H1 (cell line): ENCODE measurements around the gene SMPDL3B. TPM values are rescaled to one million over a fixed set of nuclear protein-coding genes. Genes with fewer than 3 reads are reported as not detected.

Experiments
- CTCF ChIA-PET: fragments of 300-600 bp; sonication (Branson Sonifier 250); formaldehyde crosslinking; loops from one replicate; lab custom pipeline; 2021; ENCODE audit not compliant: partially characterized antibody; lab: Charles Lee
- POLR2A ChIA-PET: fragments of 300-600 bp; sonication (Branson Sonifier 250); formaldehyde crosslinking; loops from one replicate; lab custom pipeline; 2021; ENCODE audit warnings: inconsistent platforms; ENCODE audit not compliant: partially characterized antibody; lab: Charles Lee
- DNase-seq, 2 experiments: peaks; one replicate each; pipeline versions ENCODE4 v3.0.0 to v3.0.0-alpha.2; 2010 to 2022; ENCODE audit warnings: low spot score in 2 of 2, low read depth in 1 of 2, mixed read lengths in 1 of 2
- FAIRE-seq: peaks from 2 replicates; lab custom pipeline; 2011; peaks lifted over from hg19 to GRCh38; lab: Jason Lieb, UNC
- H2AFZ ChIP-seq: 2 replicates; pipeline ENCODE4 v1.8.1; 2012; ENCODE audit warnings: low read length, inconsistent platforms
- H2AK5ac ChIP-seq: 2 replicates; pipeline ENCODE4 v1.6.1; 2013; ENCODE audit warnings: low read depth, low read length
- H2BK120ac ChIP-seq: replicated peaks from 2 replicates; pipeline ENCODE3; 2013; ENCODE audit warnings: low read depth, low read length, inconsistent platforms
- H2BK12ac ChIP-seq: 2 replicates; pipeline ENCODE4 v1.6.1; 2013; ENCODE audit warnings: low read depth, low read length
- H2BK15ac ChIP-seq: 2 replicates; pipeline ENCODE4 v1.6.1; 2013; ENCODE audit warnings: low read length
- H2BK20ac ChIP-seq: 2 replicates; pipeline ENCODE4 v1.6.1; 2013; ENCODE audit warnings: low read length
- H2BK5ac ChIP-seq: 2 replicates; pipeline ENCODE4 v1.6.1; 2013; ENCODE audit warnings: low read depth, low read length
- H3K14ac ChIP-seq: 2 replicates; pipeline ENCODE4 v1.6.1; 2013; ENCODE audit warnings: inconsistent platforms; ENCODE audit not compliant: insufficient read length
- H3K18ac ChIP-seq: 2 replicates; pipeline ENCODE4 v1.6.1; 2013; ENCODE audit warnings: low read length; ENCODE audit errors: extremely low read depth
- H3K23ac ChIP-seq: 2 replicates; pipeline ENCODE4 v1.6.1; 2013; ENCODE audit warnings: inconsistent platforms; ENCODE audit not compliant: insufficient read length
- H3K23me2 ChIP-seq: 2 replicates; pipeline ENCODE4 v1.6.1; 2013; ENCODE audit warnings: low read depth, low read length
- H3K27ac ChIP-seq: 2 replicates; pipeline ENCODE4 v1.6.1; 2011; ENCODE audit warnings: low read depth, low read length, inconsistent platforms
- H3K27me3 ChIP-seq, 4 experiments: replicated peaks in 1 of 4; 1 replicate in 1 of 4; 2 replicates in 3 of 4; pipeline versions ENCODE4 v1.6.1 to v1.8.1; 2011 to 2013; ENCODE audit warnings: low read length in 3 of 4, mild to moderate bottlenecking in 3 of 4, inconsistent platforms in 2 of 4, mixed read lengths in 2 of 4, moderate library complexity in 1 of 4; ENCODE audit not compliant: control insufficient read depth in 3 of 4, insufficient read depth in 3 of 4; ENCODE audit errors: extremely low read depth in 1 of 4
- H3K36me3 ChIP-seq, 4 experiments: 2 replicates each; pipeline versions ENCODE4 v1.6.1 to v1.8.1; 2011 to 2013; ENCODE audit warnings: mild to moderate bottlenecking in 4 of 4, low read length in 3 of 4, moderate library complexity in 2 of 4, control low read depth in 1 of 4, inconsistent platforms in 1 of 4; ENCODE audit not compliant: insufficient read depth in 4 of 4, control insufficient read depth in 2 of 4
- H3K4ac ChIP-seq: replicated peaks from 2 replicates; pipeline ENCODE3; 2013; ENCODE audit warnings: low read length, low read depth, mixed read lengths, inconsistent platforms; ENCODE audit not compliant: insufficient read length
- H3K4me1 ChIP-seq, 4 experiments: replicated peaks in 1 of 4; 1 replicate in 1 of 4; 2 replicates in 3 of 4; pipeline versions ENCODE4 v1.6.1 to v1.8.1; 2011 to 2013; ENCODE audit warnings: low read length in 3 of 4, inconsistent platforms in 2 of 4, mixed read lengths in 1 of 4; ENCODE audit not compliant: insufficient read depth in 4 of 4, control insufficient read depth in 3 of 4
- H3K4me2 ChIP-seq, 2 experiments: 2 replicates each; pipeline versions ENCODE4 v1.6.1 to v1.8.1; 2011 to 2013; ENCODE audit warnings: low read depth in 2 of 2, low read length in 2 of 2, control low read depth in 1 of 2, inconsistent platforms in 1 of 2, mild to moderate bottlenecking in 1 of 2; ENCODE audit not compliant: insufficient read depth in 1 of 2
- H3K4me3 ChIP-seq, 4 experiments: fragments of 200-600, 300-600 bp in 1 of 4; sonication (generic), shearing (Covaris generic), sonication (Bioruptor Twin) in 1 of 4; 2 replicates each; pipeline versions ENCODE4 v1.5.1 to v1.8.1; 2011 to 2016; ENCODE audit warnings: low read length in 4 of 4, low read depth in 3 of 4, control low read depth in 2 of 4, inconsistent platforms in 2 of 4, mild to moderate bottlenecking in 2 of 4, mixed read lengths in 1 of 4, moderate library complexity in 1 of 4; ENCODE audit not compliant: insufficient read depth in 2 of 4; ENCODE audit errors: extremely low read depth in 1 of 4
- H3K56ac ChIP-seq: replicated peaks from 2 replicates; pipeline ENCODE3; 2013; ENCODE audit warnings: low read depth, mild to moderate bottlenecking, mixed read lengths, low read length, inconsistent platforms; ENCODE audit not compliant: insufficient read length
- H3K79me1 ChIP-seq: 2 replicates; pipeline ENCODE4 v1.6.1; 2013; ENCODE audit warnings: low read depth, low read length, control low read depth
- H3K79me2 ChIP-seq, 2 experiments: 2 replicates each; pipeline versions ENCODE4 v1.6.1 to v1.8.1; 2012 to 2013; ENCODE audit warnings: low read length in 2 of 2, mild to moderate bottlenecking in 2 of 2, inconsistent platforms in 1 of 2; ENCODE audit not compliant: insufficient read depth in 2 of 2, control insufficient read depth in 1 of 2
- H3K9ac ChIP-seq, 4 experiments: replicated peaks in 1 of 4; 1 replicate in 1 of 4; 2 replicates in 3 of 4; pipeline versions ENCODE4 v1.6.1 to v1.8.1; 2011 to 2013; ENCODE audit warnings: low read depth in 3 of 4, low read length in 3 of 4, control low read depth in 2 of 4, mild to moderate bottlenecking in 2 of 4, moderate library complexity in 2 of 4, inconsistent platforms in 1 of 4; ENCODE audit errors: extremely low read depth in 1 of 4
- H3K9me3 ChIP-seq, 2 experiments: 2 replicates each; pipeline versions ENCODE4 v1.6.1 to v1.8.1; 2012 to 2013; ENCODE audit warnings: mild to moderate bottlenecking in 2 of 2, moderate library complexity in 2 of 2, control low read depth in 1 of 2, inconsistent platforms in 1 of 2, low read depth in 1 of 2, low read length in 1 of 2, mixed read lengths in 1 of 2; ENCODE audit not compliant: insufficient read depth in 2 of 2
- H4K20me1 ChIP-seq, 2 experiments: replicated peaks in 1 of 2; 2 replicates each; pipeline versions ENCODE3 to v1.8.1; 2011 to 2013; ENCODE audit warnings: inconsistent platforms in 2 of 2, low read length in 2 of 2, mild to moderate bottlenecking in 1 of 2; ENCODE audit not compliant: insufficient read depth in 2 of 2, control insufficient read depth in 1 of 2
- H4K5ac ChIP-seq: 2 replicates; pipeline ENCODE4 v1.6.1; 2013; ENCODE audit warnings: low read length, low read depth, mixed read lengths, inconsistent platforms; ENCODE audit not compliant: insufficient read length
- H4K8ac ChIP-seq: 2 replicates; pipeline ENCODE4 v1.8.0; 2013; ENCODE audit warnings: mild to moderate bottlenecking, moderate library complexity, low read length, inconsistent platforms; ENCODE audit not compliant: insufficient read depth; ENCODE audit errors: extremely low read depth
- H4K91ac ChIP-seq: replicated peaks from 2 replicates; pipeline ENCODE3; 2013; ENCODE audit warnings: low read length, mixed read lengths, inconsistent platforms; ENCODE audit not compliant: insufficient read length
- WGBS, 2 experiments: shearing (Covaris generic) in 1 of 2; methylation state at CpG; one replicate each; pipeline versions ENCODE4 v1.1.6 to v1.1.7; 2013 to 2015; ENCODE audit warnings: low lambda C conversion rate in 2 of 2, mixed read lengths in 2 of 2, inconsistent platforms in 1 of 2, low coverage in 1 of 2, missing lambda C conversion rate in 1 of 2; ENCODE audit not compliant: insufficient replicate concordance in 2 of 2, insufficient coverage in 1 of 2, insufficient read length in 1 of 2; ENCODE audit errors: extremely low coverage in 1 of 2, missing lambda C conversion rate in 1 of 2; 5-methylcytosine and 5-hydroxymethylcytosine counted together
- polyA plus RNA-seq, 7 experiments: library from polyadenylated mRNA; depleted of rRNA in 3 of 7; stranded (reverse) in 5 of 7; unstranded in 2 of 7; fragments of >200 nt in 5 of 7; fragments of 200-250 nt in 2 of 7; gene quantifications; 1 replicate in 5 of 7; 2 replicates in 1 of 7; 4 replicates in 1 of 7; pipeline versions ENCODE4 v1.2.1 to v1.2.3, GENCODE V29; 2011 to 2013; ENCODE audit warnings: missing spikeins in 2 of 7, mixed read lengths in 2 of 7
- total RNA-seq: library from RNA; stranded (reverse); fragmentation: NEBNext Ultra II Directional; extraction: Animal tissue kit (Norgen Biotek cat#: 25700); gene quantifications from 2 replicates; pipeline ENCODE4 v1.2.1, GENCODE V29; 2021

SMPDL3B gene
- total and polyA plus RNA-seq, 2 of the 8 experiments (the other 6 are each of a cell fraction or from before 2014, with no cell fraction given) = 54.7 to 143 TPM

GRCh38 chr1:27955076-27955475, 20.3 kb downstream of the SMPDL3B start:
- no peak overlapping the region for H4K8ac ChIP-seq
- H2BK20ac ChIP-seq = no peak overlapping the region
- peaks cover 14 to 66% (median 33%) of the 10 kb centered on the region in 4 experiments for H3K36me3 ChIP-seq
- H2BK15ac ChIP-seq = no peak overlapping the region
- no peak for FAIRE-seq
- no peak overlapping the region for H3K23ac ChIP-seq
- no peaks in the 10 kb centered on the region for H3K27me3 ChIP-seq
- peaks cover 0 to 2% of the 10 kb centered on the region in 2 experiments for H4K20me1 ChIP-seq
- H3K79me2 ChIP-seq = no peaks in the 10 kb centered on the region
- no peak overlapping the region for H3K18ac ChIP-seq
- H3K27ac ChIP-seq = no peak overlapping the region
- no peak overlapping the region for H3K4me3 ChIP-seq
- 98% methylated on average over 6 of the region's 6 CpGs; no CpG with 5 or more reads in 1 of the 2 experiments for WGBS, 2 experiments
- no peaks in the 10 kb centered on the region for H3K79me1 ChIP-seq
- H2BK120ac ChIP-seq = no peak overlapping the region
- H3K4me1 ChIP-seq = no peaks in the 10 kb centered on the region; a peak in 3 of 7 replicates
- H2BK5ac ChIP-seq = no peak overlapping the region
- H3K4ac ChIP-seq = no peak overlapping the region
- peaks cover 3% of the 10 kb centered on the region for H3K23me2 ChIP-seq
- no peak overlapping the region for H4K5ac ChIP-seq
- H2AK5ac ChIP-seq = no peak overlapping the region
- no peak overlapping the region for H3K56ac ChIP-seq
- H3K9ac ChIP-seq = no peak overlapping the region
- ChIA-PET POLR2A (interaction anchor here (1.0 to 3.3 kb wide), 4 partner anchors 9 to 305 kb away, joined by 3 to 16 read pairs (median 6); partner anchors contain the start of gene SESN2), CTCF (interaction anchor here (1.0 to 6.4 kb wide), 3 partner anchors 9 to 22 kb away, joined by 5 to 46 read pairs (median 6); no protein-coding TSS in a partner anchor)
- H3K4me2 ChIP-seq = no peak overlapping the region
- no peak overlapping the region for H3K14ac ChIP-seq
- no peak overlapping the region for H2BK12ac ChIP-seq
- no peaks in the 10 kb centered on the region for H3K9me3 ChIP-seq
- H4K91ac ChIP-seq = no peak overlapping the region
- no peak for DNase-seq
- no peak overlapping the region for H2AFZ ChIP-seq
